ENCODE data around the gene IGHMBP2.
A peak's percentile ranks its signal among the peaks of the same experiment; 100 is the strongest.
"Not testable (repeated sequence)": the region's sequence is repeated elsewhere in the genome, so short reads cannot be mapped to it uniquely, and the experiment has no call there.

The IGHMBP2 gene

DNA sequence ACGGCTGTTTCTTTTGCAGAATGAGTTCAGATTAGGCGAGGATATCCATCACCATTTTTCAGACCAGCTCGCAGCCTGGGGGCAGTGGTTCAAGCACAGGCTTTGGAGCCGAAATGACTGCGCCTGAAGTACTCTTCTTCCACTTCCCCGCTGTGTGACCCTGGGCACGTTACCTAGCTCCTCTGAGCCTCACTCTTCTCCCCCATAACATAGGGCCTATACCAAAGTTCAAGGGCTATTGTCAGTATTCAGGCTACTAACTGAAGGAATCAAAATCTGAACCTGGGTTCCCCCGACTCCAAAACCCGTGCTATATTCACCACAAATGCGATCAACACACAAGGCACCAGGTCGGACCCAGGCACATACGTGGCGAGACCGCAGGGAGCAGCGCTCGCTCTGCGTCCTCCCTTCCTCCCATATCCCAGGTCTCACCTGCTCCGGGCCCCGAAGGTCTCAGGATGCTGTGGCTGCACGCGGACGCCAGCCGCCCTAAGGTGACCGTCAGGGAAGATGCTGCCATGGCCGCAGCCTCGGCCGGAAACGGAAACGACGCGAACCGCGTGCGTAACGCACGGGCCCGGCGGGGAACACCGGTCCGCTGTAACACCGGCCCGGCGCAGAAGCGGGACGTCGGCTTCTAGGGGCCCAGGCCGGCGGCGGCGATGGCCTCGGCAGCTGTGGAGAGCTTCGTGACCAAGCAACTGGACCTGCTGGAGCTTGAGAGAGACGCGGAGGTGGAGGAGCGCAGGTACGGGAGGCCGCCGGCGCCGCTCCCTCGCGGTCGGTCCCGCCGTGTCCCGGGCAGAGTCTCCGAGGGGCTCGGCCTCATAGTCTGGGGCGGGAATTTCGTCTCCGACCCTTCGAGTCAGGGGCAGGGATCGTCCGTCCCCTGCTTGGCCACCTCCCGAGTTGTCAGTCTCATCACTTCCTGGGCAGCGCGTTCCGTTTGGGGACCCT lies at the start of gene IGHMBP2, which contains the start of gene MRPL21:
IGHMBP2 (plus strand) TSS at position 604 of the 960 bp plus-strand sequence; CDS start at position 666, 62 bp downstream.
MRPL21 (minus strand) TSS at position 545 of the 960 bp plus-strand sequence; CDS start at position 523, 22 bp downstream.
- peak; percentile 71 for DNase-seq

DNA sequence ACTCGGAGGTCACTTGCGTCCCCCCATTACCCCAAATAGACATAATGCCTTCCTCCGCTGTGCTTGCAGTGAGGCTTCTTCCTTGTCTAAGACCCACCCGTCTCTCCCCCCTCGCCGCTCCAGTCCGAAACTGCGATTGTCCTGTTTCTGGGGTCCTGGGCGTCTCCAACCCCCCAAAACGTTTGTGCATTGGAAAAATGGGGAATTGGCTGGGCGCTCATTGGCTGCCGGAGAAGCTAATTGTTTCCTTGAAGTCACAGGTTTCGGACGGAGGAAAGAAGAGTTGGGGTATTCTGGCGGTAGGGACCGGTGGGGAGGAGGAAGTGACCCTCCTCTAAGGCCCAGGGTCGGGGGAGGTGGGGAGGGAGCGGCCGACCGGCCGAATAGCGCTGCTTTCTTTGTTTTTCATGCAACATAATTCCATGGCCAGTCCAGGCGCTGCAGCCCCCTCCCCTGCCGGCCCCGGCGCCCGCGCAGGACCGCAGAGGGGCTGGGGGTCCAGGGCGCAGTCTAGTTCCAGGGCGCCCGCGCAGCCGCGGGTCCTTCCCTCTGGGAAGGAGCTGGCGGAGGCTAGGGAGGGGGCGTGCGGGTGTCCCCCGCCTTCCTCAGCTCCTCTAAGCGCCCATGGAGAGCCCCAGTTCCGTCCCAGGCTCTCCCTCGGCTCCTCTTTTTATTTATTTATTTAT lies 49.3 kb upstream of the IGHMBP2 start:
- DNase-seq, result no peak

DNA sequence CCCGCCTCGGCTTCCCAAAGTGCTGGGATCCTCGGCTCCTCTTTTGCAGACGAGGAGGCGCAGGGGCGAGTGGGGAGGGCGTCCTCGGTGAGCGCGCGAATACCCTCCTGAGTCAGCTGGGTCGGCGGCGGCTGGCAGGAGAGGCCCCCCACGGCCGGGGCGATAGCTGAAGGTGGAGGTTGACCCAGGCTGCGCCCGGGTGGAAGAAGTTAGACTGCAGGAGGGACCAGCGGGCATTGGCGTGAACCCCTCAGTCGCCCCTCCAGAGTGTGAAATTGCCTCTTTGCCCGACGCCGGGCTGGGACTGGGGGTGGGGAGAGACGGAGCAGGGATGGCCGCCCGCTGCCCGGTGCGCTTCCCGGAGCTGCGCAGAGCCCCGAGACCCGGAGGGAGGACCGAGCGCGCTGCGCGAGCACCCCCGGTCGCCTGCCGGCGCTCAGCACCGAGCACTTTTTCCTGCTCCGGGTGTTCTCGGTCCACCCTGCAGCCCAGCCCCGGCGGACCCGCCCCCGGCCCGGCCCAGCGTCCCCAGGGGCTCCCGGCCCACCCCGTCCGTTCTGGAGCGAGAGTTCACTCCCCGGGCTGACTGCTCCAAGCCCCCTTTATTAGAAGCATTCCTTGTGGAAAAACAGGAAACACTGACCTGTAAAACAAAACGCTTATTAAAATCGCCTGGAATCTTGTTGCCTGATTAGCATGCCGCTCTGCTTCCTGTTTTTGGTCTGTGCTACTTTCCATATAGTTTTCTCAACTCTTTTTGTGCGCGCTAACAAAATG lies 48.3 kb upstream of the IGHMBP2 start:
- DNase-seq, result no peak

DNA sequence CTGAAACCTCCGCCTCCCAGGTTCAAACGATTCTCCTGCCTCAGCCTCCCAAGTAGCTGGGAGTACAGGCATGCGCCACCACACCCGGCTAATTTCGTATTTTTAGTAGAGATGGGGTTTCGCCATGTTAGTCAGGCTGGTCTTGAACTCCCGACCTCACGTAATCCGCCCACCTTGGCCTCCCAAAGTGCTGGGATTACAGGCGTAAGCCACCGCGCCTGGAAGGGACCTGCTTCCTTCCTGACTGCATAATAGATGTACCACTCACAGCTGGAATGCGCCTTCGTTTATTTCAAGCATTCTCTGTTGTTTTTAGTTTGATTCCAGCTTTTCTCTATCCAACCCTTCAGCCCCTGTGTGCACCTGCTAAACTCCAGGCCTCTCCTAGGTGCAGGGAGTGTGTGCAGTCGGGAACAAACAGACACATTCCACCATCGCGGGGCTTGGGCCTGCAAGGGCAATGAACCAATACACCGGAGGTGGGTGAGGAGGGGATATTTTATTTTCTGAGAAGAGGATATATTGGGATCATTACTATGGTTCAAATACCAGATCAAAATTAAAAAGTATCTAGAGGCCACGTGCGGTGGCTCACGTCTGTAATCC lies 47.2 kb upstream of the IGHMBP2 start:
- not testable (repeated sequence) for DNase-seq

DNA sequence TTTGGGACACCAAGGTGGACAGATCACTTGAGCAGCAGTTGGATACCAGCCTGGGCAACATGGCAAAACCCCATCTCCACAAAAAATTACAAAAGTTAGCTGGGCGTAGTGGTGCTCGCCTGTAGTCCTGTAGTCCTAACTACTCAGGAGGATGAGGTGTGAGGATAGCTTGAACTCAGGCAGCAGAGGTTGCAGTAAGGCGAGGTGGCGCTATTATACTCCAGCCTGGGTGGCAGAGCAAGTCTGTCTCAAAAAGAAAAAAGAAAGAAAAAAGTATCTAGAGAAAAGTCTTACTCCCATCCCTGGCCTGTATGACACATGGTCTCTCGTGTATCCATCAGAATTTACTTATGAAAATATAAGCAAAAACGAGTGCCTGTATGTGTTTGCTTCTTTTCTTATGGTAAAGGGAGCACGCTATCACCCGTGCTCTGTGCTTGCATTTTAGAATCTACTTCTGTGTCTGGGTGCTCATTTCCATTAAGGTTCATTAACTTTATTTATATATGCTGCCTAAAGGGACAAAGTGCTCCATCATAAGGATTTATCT lies 46.6 kb upstream of the IGHMBP2 start:
- DNase-seq, result no peak

DNA sequence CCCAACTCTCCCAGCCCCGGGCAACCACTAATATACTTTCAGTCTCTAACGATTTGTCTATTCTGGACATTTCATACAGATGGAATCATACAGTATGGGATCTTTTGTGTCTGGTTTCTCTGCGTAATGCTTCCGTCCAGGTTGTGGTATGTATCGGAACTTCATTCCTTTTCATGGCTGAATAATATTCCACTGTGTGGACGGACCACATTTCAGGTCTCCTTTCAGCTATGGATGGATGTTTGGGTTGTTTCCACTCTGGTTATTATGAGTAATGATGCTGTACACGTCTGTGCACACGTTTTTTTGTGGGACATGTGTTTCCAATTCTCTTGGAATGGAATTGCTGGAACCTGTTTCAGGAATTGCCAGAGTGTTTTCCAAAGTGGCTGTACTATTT lies 44.6 kb upstream of the IGHMBP2 start:
- no peak for DNase-seq

DNA sequence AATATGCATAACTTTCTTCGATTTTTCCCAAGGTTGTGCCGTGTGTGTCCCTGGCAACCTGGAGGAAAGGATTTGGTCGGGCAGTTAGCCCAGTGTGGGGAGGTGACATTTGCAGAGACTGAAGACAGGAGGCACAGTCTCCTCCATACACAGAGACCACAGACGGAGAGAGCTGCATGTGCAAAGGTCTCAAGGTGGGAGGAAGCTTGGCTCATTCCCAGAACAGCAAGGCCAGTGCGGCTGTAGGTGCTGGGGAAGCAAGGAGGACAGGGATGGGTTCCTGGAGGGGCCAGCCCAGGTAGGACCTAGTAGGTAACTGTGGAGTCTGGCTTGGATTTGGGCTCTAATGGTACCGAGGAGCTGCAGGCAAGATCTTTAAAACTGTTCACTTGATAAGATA lies 41.3 kb upstream of the IGHMBP2 start:
- no peak for DNase-seq

DNA sequence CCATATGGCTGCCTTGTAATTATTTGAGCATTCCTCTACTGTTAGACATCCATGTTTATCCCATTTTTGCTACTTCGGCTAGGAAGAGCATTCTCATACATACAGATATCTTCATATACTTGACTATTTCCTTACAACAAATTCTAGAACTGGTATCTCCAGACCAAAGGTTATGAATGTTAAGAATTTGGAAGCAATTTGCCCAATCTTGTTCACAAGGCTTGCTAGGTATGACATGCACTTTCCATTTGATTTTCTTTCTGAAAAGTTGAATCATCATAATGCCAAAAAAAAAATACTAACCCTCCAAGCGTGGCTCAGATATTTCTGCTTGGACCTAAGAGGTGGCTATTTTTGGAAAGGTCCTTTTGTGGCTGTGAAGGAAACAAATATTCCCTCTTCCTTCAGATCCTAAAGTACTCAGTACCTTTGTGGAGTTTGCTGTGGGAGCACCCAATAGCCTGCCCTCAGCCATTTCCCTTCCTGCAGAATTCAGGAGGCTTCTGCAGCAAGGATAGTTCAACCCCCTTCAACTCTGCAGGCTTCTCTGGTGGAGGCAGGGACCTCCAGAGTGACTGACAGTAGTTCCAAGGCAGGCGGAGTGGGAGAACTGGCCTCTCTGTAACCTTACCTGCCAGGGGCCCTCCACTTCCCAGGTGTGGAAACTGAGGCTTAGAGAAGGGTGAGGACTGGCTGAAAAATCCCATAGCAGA lies 40.0 kb upstream of the IGHMBP2 start:
- DNase-seq, result no peak

DNA sequence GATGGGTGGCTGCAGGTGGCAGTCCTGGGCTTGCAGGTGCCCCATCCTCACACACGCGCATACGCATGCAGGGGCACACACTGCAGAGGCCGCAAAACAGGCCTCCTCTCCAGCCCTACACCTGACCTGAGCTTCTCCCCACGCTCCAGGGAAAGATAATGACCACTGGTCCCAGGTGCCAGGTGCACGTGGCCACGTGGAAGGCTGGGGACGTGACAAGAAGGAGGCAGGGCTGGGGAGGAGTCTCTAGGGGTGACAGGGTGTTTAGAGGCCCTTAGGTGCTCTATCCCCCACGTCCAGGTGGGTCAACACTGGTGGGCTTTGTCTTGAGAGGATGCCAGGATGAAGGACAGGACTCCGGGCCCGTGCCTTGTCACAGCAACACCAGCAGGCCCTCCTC lies 38.5 kb upstream of the IGHMBP2 start:
- DNase-seq, result no peak

DNA sequence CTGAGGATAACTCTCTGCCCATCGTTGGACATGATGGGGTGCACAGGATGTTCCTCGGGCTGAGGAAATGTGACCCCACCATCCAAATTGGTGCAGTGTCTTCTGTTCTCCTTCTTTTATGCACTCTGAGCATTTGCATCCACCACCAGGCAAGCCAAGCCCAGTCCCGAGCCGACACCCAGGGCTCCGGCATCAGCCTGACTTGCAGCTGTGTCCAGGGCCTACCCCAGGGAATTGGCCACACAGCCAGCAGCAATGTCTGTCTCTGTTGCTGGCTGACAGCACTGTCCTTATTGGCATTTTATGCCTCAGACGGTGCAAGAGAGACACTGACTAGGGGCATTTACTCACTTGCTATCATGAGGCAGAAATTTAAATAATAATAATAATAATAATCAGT lies 36.6 kb upstream of the IGHMBP2 start:
- DNase-seq, result no peak

DNA sequence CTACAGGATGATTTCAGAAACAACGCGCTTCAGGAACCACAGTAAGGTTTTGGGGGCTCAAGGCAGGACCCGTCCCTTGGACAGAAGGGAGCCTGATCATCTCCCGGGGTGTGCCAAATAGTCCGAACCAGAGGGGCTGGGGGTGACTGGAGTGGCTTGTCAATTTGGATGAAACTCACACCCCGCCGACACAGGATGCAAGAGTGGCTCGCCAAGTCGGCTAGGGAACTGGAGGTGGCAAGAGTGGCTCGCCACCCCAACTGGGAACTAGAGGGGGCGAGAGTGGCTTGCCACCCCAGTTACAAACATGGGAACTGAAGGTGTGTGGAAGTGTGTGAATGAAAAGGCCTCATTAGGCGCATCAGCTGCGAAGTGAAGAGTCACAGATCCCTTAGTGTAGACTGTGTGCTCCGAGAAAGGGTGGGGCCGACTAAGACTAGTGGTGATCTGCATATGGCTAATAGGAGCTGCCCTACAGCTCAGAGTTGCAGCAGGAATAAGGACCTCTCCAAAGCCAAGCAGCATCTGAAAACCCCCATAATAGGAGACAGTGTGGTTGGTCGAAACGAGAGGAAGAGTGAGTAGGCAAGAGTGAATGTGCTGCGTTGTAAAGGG lies 35.4 kb upstream of the IGHMBP2 start:
- no peak for DNase-seq

DNA sequence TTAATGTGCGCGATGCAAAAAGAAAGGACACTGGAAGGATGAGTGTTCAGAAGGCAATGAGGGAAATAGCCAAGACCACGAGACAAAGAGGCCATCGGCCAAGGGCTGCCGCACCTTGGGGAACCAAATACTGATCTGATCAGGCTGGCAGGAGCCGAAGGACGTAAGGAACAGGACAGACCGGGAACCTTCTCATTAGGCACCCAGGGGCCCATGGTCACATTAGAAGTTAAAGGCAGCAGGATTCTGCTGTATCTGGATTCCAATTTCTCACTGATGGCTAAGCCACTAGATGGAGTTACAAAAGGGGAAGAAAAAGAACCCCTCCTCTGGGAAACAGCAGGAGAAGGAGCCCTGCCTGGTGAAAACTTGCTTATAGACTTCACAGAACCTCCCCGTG lies 33.2 kb upstream of the IGHMBP2 start:
- no peak for DNase-seq

DNA sequence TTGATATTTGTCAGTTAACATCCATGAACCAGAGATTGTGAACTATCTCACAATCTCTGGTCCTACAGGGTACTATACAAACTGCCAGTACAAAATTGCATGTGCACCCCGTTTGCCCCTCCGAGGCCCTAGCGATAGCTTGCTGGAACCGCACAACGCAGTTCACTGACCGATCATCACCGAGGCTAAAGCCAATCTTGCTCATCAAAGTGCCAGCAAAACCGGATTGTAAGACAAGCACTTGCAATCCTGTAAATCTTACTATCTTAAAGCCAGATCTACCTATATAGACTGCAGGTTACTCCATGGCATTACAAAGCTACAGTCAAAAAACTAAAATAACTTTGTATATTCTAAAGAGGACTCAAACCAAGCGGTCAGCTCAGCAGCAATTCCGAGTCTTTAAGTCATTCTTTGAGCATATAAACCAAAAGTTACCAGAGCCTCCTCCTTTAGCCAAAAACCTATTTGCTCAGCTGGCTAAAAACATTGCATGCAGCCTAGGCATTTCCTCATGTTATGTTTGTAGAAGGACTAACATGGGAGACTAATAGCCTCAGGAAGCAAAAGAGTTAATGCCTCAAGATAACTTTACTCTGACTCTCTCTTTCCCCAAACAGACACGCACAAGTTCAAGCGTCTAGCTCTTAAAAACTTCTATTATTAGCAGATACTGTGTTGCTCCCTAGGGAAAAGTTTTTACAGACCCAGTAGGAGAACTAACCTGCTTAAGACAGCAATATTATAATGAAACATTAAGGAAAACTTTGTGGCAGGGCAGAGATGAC lies 31.3 kb upstream of the IGHMBP2 start:
- no peak for DNase-seq

DNA sequence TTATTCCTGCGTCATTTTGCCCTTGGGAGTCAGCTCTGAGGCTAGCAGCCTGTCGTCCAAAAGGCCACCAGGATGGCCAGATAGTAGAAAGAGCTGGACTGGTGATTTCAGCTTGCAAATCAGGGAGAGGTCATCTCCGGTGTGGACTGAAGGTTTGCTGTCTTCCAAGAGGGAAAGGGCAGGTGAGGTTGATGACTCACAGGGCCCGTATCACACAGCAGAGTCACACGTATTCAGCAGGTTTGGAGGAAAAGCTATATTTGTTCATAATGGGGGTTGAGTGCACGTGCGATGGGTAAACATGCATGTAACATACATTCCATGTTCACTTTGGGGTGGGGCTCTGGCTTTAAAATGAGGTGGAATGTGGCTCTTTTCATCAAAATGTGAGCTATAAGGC lies 25.7 kb upstream of the IGHMBP2 start:
- no peak for DNase-seq

DNA sequence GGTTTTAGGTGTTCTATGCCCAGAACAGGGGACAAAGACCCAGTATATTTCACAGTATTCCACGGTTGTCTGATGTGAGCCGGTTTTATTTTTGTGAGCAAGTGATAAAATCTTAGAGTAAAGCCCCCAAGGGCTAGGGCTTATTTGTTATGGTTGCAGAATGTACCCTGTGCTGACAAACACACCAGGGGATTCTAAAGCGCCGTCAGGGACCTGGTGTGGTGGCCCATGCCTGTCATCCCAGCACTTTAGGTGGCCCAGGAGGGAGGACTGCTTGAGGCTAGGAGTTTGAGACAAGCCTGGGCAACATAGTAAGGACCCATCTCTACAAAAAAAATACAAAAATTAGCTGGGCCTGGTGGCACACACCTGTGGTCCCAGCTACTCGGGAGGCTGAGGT lies 22.8 kb upstream of the IGHMBP2 start:
- no peak for DNase-seq

DNA sequence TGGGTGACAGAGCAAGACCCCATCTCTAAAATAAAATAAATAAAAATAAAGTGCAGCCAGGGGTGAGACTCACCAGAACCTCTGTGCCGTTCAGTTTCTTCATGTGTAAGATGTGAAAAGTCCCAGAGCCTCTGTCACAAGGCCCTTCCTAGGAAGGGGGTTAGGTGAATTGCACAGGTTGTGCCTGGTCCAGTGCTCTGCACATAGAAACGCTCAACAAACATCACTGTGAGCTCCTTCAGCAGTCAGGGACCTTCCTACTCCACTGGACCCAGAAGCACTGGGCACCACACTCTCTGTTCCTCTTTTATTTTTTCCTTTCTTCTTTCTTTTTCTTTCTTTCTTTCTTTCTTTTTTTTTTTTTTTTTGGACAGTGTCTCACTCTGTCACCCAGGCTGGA lies 22.4 kb upstream of the IGHMBP2 start:
- DNase-seq, result no peak

DNA sequence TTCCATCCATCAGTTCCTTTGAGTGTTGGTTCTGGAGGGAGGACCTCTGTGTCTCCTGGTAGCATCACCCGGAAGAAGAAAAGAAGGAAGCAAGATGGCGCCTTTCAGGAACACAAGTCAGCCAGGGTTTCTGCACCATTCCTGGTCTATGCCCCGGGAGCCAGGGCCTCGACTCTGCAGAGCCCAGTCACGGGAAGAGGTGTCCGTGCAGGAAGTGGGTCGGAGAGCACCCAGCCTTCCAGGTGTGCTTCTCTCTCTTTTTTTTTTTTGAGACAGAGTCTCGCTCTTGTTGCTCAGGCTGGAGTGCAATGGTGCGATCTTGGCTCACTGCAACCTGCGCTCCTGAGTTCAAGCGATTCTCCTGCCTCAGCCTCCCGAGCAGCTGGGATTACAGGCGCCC lies 21.3 kb upstream of the IGHMBP2 start:
- no peak for DNase-seq

DNA sequence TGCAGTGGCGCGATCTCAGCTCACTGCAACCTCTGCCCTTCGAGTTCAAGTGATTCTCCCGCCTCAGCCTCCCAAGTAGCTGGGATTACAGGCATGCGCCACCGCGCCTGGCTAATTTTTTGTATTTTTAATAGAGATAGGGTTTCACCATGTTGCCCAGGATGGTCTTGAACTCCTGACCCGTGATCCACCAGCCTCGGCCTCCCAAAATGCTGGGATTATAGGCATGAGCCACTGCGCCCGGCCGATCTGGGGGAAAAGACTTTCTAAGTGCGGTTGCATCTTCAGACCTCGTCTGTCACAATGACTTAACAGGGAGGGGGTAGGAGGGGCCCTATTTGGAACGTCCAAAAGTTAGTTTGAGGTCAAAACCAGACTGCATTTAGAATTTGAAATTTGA lies 18.9 kb upstream of the IGHMBP2 start:
- DNase-seq, result not testable (repeated sequence)

DNA sequence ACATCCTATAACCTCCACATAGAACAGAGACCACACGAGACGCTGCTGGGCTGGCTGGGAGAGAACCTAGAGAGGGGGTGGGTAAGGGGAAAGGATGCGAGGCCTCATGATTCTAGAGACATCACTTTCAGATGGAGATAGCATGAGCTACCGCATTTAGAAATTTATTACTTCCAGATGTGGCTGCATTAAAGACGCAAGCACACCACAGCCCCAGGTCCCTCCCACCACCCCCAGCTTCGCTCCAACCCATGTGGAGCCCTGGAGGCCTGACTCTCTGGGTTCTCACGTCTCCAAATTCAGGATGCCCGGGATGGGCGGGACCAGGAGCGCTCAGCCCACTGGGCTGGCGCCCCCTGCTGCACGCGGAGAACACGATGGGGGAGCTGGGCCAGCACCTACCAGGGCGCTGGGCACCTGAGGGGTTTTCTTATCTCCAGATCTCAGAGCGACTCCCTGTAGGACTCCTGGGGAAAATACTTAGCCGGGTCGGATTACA lies 13.7 kb upstream of the IGHMBP2 start:
- DNase-seq, result no peak
